ENCODE results near the gene MAP9. TPM values are rescaled to one million over a fixed set of nuclear protein-coding genes. Genes with fewer than 3 reads are reported as not detected.

The MAP9 gene
- total RNA-seq, 1 donor from 2014 or later, result 5.3 TPM

Other genes with a start within 250 kb of the MAP9 start
- gene NPY2R, start 168.3 kb downstream of the MAP9 start, total RNA-seq, result not detected